Naive thymus-derived CD4-positive, alpha-beta T cell (primary cell): ENCODE data around the gene LRRC37B. TPM values are rescaled to one million over a fixed set of nuclear protein-coding genes. Genes with fewer than 3 reads are reported as not detected.
A peak's percentile ranks its signal among the peaks of the same experiment; 100 is the strongest.
"Not testable (repeated sequence)": the region's sequence is repeated elsewhere in the genome, so short reads cannot be mapped to it uniquely, and the experiment has no call there.

Source experiments
- ATAC-seq: fragments of 150-1000 bp; cut with Tn5 transposase; 2 replicates; pipeline ENCODE4 v1.10.0; 2021; ENCODE audit warnings: mild to moderate bottlenecking, moderate library complexity
- CTCF ChIA-PET: fragments of 350-600 bp; sonication (Branson Sonifier 250); formaldehyde crosslinking; loops from one replicate; lab custom pipeline; 2021; ENCODE audit warnings: antibody characterized with exemption; lab: Charles Lee
- POLR2A ChIA-PET: fragments of 350-600 bp; sonication (Branson Sonifier 250); formaldehyde crosslinking; loops from one replicate; lab custom pipeline; 2021; ENCODE audit warnings: antibody characterized with exemption, inconsistent platforms; lab: Charles Lee
- DNase-seq, 9 donors: peaks; one replicate each; pipeline versions ENCODE4 v3.0.0 to v3.0.0-alpha.2; 2020 to 2022; ENCODE audit warnings: mixed read lengths in 1 of 9
- H3K27ac ChIP-seq: one replicate; pipeline ENCODE4 v1.7.0; 2013; ENCODE audit warnings: mild to moderate bottlenecking, low read depth, low read length, moderate library complexity
- H3K27me3 ChIP-seq, 2 donors: one replicate each; pipeline ENCODE4 v1.7.0; 2013; ENCODE audit warnings: low read length in 2 of 2, mild to moderate bottlenecking in 2 of 2, moderate library complexity in 2 of 2; ENCODE audit not compliant: control insufficient read depth in 2 of 2, insufficient read depth in 2 of 2
- H3K36me3 ChIP-seq, 3 experiments: 1 replicate in 2 of 3; 2 replicates in 1 of 3; pipeline ENCODE4 v1.7.0; 2013; ENCODE audit warnings: low read length in 3 of 3, mild to moderate bottlenecking in 3 of 3, moderate library complexity in 1 of 3; ENCODE audit not compliant: insufficient read depth in 3 of 3, control insufficient read depth in 2 of 3
- H3K4me1 ChIP-seq, 2 donors: one replicate each; pipeline ENCODE4 v1.7.0; 2013; ENCODE audit warnings: low read length in 2 of 2, mild to moderate bottlenecking in 2 of 2, moderate library complexity in 1 of 2; ENCODE audit not compliant: control insufficient read depth in 2 of 2, insufficient read depth in 2 of 2
- H3K4me3 ChIP-seq: 2 replicates; pipeline ENCODE4 v1.7.0; 2013; ENCODE audit warnings: mild to moderate bottlenecking, low read length
- H3K9me3 ChIP-seq, 3 experiments: 1 replicate in 2 of 3; 2 replicates in 1 of 3; pipeline ENCODE4 v1.7.0; 2013; ENCODE audit warnings: low read length in 3 of 3; ENCODE audit not compliant: control insufficient read depth in 2 of 3
- H3K27ac Mint-ChIP-seq, 9 donors: one replicate each; pipeline ENCODE4 v1.8.0; 2020 to 2022; ENCODE audit warnings: mixed read lengths in 9 of 9, mild to moderate bottlenecking in 8 of 9, moderate library complexity in 5 of 9, inconsistent platforms in 2 of 9
- H3K27me3 Mint-ChIP-seq, 5 donors: one replicate each; pipeline ENCODE4 v1.8.0; 2021 to 2022; ENCODE audit warnings: mixed read lengths in 5 of 5, mild to moderate bottlenecking in 1 of 5
- H3K36me3 Mint-ChIP-seq, 5 donors: one replicate each; pipeline ENCODE4 v1.8.0; 2020 to 2022; ENCODE audit warnings: mixed read lengths in 5 of 5, mild to moderate bottlenecking in 3 of 5, inconsistent platforms in 1 of 5
- H3K4me1 Mint-ChIP-seq, 7 donors: one replicate each; pipeline ENCODE4 v1.8.0; 2020 to 2022; ENCODE audit warnings: mixed read lengths in 7 of 7, mild to moderate bottlenecking in 3 of 7, inconsistent platforms in 1 of 7
- H3K4me3 Mint-ChIP-seq, 10 donors: one replicate each; pipeline ENCODE4 v1.8.0; 2020 to 2022; ENCODE audit warnings: mild to moderate bottlenecking in 10 of 10, mixed read lengths in 10 of 10, moderate library complexity in 6 of 10, inconsistent platforms in 2 of 10
- H3K9me3 Mint-ChIP-seq, 11 donors: one replicate each; pipeline ENCODE4 v1.8.0; 2020 to 2022; ENCODE audit warnings: mixed read lengths in 11 of 11, mild to moderate bottlenecking in 4 of 11, inconsistent platforms in 1 of 11, moderate library complexity in 1 of 11
- intact Hi-C, 2 donors: fragments of 100-400 bp; cut with micrococcal nuclease; formaldehyde crosslinking; loops; one replicate each; pipeline ENCODE4 v1.15.1; 2023
- polyA plus RNA-seq, 2 donors: library from polyadenylated mRNA; unstranded; fragments of 300-500 nt; fragmentation: Illumina TruSeq; gene quantifications; one replicate each; pipeline ENCODE4 v1.2.3, GENCODE V29; 2021
- total RNA-seq, 6 experiments: library from RNA in 5 of 6; stranded (reverse) in 5 of 6; gene quantifications; 1 replicate in 5 of 6; 2 replicates in 1 of 6; pipeline ENCODE4 v1.2.3 and lab custom pipeline; 2021 to 2026

LRRC37B gene
- total and polyA plus RNA-seq, 7 experiments from 2014 or later = 7.3 to 69.9 (median 53.7) TPM

DNA sequence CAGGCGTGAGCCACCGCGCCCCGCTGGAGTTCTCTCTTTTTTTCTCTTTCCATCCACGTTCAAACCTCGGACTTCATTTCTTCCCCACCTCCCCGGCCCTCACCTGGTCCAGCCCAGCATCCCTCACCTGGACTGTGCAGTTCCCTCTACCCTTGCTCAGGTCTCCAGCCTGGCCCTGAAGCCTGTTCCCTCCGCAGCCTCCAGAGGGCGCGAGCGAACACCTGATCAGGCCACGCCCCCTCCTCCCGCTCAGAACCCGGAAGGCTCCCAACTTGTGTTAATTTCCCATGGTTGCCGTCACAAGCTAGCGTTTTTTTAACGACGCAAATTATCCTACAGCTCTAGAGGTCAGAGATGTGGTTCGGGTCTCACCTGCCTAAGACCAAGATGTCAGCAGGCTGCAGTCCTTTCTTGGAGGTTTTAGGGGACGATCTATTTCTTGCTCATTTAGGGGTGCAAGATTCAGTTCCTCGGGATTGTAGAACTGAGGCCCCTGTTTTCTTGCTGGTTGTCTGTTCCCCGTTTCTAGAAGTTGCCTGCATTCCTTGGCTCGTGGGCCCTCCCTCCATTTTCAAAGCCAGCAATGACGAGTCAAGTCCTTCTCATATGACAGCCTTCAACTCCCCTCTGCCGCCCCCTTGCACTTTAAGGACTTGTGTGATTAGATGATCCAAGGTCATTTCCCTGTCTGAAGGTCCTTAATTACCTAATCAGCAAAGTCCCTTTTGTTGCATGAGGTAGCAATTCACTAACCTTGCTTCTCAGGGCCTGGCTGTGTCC is 59.9 kb downstream of the LRRC37B start:
- H3K27me3 Mint-ChIP-seq, H3K9me3 Mint-ChIP-seq, H3K36me3 ChIP-seq, H3K9me3 ChIP-seq, H3K27me3 ChIP-seq, POLR2A ChIA-PET, H3K4me1 ChIP-seq, CTCF ChIA-PET, H3K36me3 Mint-ChIP-seq: not testable (repeated sequence)
- ATAC-seq (peak; percentile 99), DNase-seq (peak; percentile 39 to 73 (median 67))
- Histone ChIP-seq H3K4me3 (peak overlapping the region; percentile 50), H3K27ac (peak overlapping the region; percentile 64)
- H3K4me3 Mint-ChIP-seq = peak overlapping the region in 9 of 10 donors; percentile 42 to 66 (median 58)
- peak overlapping the region in 8 of 9 donors; percentile 21 to 79 (median 69) for H3K27ac Mint-ChIP-seq
- H3K4me1 Mint-ChIP-seq = peaks cover 0 to 12% (median 6%) of the 10 kb centered on the region in 7 donors
- intact Hi-C loops = loop anchor here (2.0 to 5.0 kb wide), 2 partner anchors 70 to 72 kb away; no protein-coding TSS in a partner anchor

DNA sequence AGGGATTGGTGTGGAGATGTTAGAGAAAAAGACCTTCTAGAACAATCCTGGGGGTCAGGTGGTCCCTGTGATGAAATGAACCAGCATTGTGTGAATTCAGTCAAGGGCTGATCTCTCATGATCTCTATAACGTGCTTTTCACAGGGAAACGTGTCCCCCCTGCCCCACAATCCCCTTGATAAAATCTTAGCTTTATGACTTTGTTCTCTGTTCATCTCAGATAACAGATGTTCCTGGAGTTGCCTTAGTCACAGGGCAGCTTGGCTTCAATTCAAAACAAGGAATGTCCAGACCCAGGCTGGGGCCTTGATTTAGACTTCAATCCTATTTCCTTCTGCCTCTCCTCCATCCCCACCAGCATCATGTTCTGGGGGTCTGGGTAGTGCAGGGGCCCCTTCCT is 61.9 kb downstream of the LRRC37B start:
- DNase-seq, H3K9me3 Mint-ChIP-seq, H3K4me3 ChIP-seq, H3K4me1 ChIP-seq, H3K36me3 Mint-ChIP-seq, POLR2A ChIA-PET, CTCF ChIA-PET, H3K9me3 ChIP-seq, H3K27me3 ChIP-seq, H3K27me3 Mint-ChIP-seq, H3K4me1 Mint-ChIP-seq, H3K36me3 ChIP-seq, H3K4me3 Mint-ChIP-seq, ATAC-seq, H3K27ac ChIP-seq: not testable (repeated sequence)
- intact Hi-C loops = loop anchor here in 1 of 2 donors (5.0 kb wide), 1 partner anchor 68 kb away; no protein-coding TSS in a partner anchor
- H3K27ac Mint-ChIP-seq = peak overlapping the region in 1 of 9 donors; percentile 67

DNA sequence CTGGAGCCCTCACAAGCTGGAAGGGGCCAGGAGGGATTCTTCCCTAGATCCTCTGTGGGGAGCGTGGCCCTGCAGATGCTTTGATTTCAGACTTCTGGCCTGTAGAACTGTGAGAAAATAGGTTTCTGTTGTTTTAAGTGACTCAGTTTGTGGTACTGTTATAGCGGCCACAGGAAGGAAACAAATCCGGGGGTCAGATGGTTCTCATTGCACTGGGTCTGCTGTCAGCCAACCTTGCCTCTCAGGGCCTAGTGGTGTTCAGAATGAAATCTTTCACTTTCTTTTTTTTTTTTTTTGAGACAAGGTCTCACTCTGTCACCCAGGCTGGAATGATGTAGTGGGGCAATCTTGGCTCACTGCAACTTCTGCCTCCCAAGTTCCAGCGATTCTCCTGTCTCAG is 64.8 kb downstream of the LRRC37B start:
- H3K4me3 ChIP-seq, H3K36me3 Mint-ChIP-seq, H3K36me3 ChIP-seq, H3K9me3 Mint-ChIP-seq, H3K9me3 ChIP-seq, H3K27me3 ChIP-seq, H3K27me3 Mint-ChIP-seq, POLR2A ChIA-PET, CTCF ChIA-PET, H3K4me3 Mint-ChIP-seq, DNase-seq, H3K4me1 Mint-ChIP-seq, H3K27ac ChIP-seq, intact Hi-C loops, H3K4me1 ChIP-seq, H3K27ac Mint-ChIP-seq: not testable (repeated sequence)
- peak; percentile 87 for ATAC-seq

DNA sequence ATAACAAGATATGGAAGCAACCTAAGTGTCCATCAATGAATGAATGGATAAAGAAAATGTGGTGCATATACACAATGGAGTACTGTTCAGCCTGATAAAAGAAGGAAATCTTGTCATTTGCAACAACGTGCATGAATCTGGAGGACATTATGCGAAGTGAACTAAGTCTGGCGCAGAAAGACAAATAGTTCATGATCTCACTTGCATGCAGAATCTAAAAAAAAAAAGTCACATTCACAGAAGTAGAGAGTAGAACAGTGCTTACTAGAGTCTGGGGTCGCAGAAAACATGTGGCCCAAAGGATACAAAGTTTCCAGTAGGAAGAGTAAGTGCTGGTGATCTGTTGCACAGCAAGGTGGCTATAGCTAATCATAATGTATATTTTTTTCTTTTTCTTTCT is 65.9 kb downstream of the LRRC37B start:
- H3K27ac ChIP-seq, H3K36me3 ChIP-seq, POLR2A ChIA-PET, H3K4me1 ChIP-seq, H3K27me3 Mint-ChIP-seq, CTCF ChIA-PET, ATAC-seq, H3K36me3 Mint-ChIP-seq, H3K4me3 Mint-ChIP-seq, H3K4me1 Mint-ChIP-seq, H3K4me3 ChIP-seq, H3K27me3 ChIP-seq, DNase-seq, H3K27ac Mint-ChIP-seq, H3K9me3 ChIP-seq, H3K9me3 Mint-ChIP-seq, intact Hi-C loops: not testable (repeated sequence)

DNA sequence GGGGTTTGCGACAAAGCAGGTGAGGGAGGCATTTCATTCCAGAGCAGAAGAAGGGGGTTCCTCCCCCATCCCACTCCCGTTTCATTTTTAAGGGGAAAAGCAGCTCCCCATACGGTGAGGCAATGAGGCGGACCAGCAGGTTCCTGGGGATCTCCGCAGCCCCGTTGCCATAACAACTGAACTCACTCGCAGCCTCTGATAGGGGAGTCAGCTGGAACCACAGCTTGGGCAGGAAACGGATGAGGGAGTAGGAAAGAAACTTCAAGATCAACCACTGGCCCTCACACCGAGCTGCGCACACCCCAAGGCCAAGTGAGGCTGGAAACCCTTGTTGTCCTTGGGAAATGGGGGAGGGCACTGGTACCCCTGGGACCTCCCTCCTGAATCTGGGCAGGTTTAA is 72.6 kb downstream of the LRRC37B start:
- H3K36me3 ChIP-seq, POLR2A ChIA-PET, CTCF ChIA-PET, H3K4me1 ChIP-seq, H3K27me3 ChIP-seq, H3K9me3 ChIP-seq, H3K36me3 Mint-ChIP-seq, H3K27me3 Mint-ChIP-seq, H3K9me3 Mint-ChIP-seq: not testable (repeated sequence)
- DNase-seq (peak in 8 of 9 donors; percentile 59 to 82 (median 75)), ATAC-seq (peak; percentile 92)
- Histone ChIP-seq H3K27ac (peak overlapping the region; percentile 48), H3K4me3 (peak overlapping the region; percentile 27)
- Mint-ChIP-seq H3K27ac (peak overlapping the region; percentile 72 to 93 (median 91)), H3K4me1 (peaks cover 0 to 14% (median 10%) of the 10 kb centered on the region in 7 donors), H3K4me3 (peak overlapping the region; percentile 64 to 84 (median 76))
- intact Hi-C loops = loop anchor here (5.0 kb wide), 1 partner anchor 48 kb away; no protein-coding TSS in a partner anchor

DNA sequence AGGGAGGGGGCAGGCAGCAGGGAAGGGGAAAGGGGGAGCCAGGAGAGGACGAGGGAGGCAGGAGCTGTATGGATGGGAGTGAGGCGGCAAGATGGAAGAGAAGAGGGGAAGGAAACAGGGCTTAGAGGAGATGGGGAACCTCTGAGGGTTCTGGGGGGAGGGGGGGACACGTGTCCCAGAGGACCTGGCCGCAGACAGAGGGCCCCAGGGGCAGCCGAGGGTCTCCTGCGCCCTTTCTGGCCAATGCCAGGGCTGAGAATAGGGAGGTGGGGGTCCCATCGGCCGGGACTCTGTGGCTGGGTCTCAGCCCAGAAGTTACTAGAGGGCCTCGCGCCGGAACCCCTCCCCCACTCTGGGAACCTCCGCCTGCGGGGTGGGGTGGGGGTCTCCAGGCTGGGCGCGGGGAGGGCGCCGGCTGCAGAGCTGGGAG is 76.4 kb downstream of the LRRC37B start:
- intact Hi-C loops = loop anchor here in 1 of 2 donors (5.0 kb wide), 1 partner anchor 44 kb away; no protein-coding TSS in a partner anchor
- H3K27me3 Mint-ChIP-seq, H3K27me3 ChIP-seq, CTCF ChIA-PET, H3K9me3 Mint-ChIP-seq, H3K4me1 Mint-ChIP-seq, H3K36me3 ChIP-seq, H3K4me1 ChIP-seq, H3K9me3 ChIP-seq, H3K36me3 Mint-ChIP-seq, ATAC-seq, POLR2A ChIA-PET: not testable (repeated sequence)
- H3K27ac ChIP-seq = peak overlapping the region; percentile 45
- peak overlapping the region; percentile 37 for H3K4me3 ChIP-seq
- peak in 1 of 9 donors; percentile 26 for DNase-seq
- Mint-ChIP-seq H3K27ac (peak overlapping the region in 2 of 9 donors; percentile 62 to 70), H3K4me3 (peak overlapping the region in 6 of 10 donors; percentile 9 to 76 (median 41))
